Activated CD8-positive, alpha-beta memory T cell treated with anti-CD3 and anti-CD28 coated beads, Interleukin-2, amount 50 U/mL, for 24 hours (primary cell): ENCODE measurements around the gene FANCE.

Source experiments
- DNase-seq: peaks from one replicate; pipeline ENCODE4 v3.0.0-alpha.2; 2020; ENCODE audit errors: extremely low read depth

Gene FANCE

GRCh38 chr6:35468181-35468979 lies 16.2 kb downstream of the FANCE start, which contains the start of gene RPL10A:
TSS of gene RPL10A (plus strand) at chr6:35468401. CDS start at chr6:35468435, 34 bp downstream.
- peak; percentile 89 for DNase-seq

GRCh38 chr6:35468980-35469750 lies 17.0 kb downstream of the FANCE start:
- DNase-seq, result no peak

DNA sequence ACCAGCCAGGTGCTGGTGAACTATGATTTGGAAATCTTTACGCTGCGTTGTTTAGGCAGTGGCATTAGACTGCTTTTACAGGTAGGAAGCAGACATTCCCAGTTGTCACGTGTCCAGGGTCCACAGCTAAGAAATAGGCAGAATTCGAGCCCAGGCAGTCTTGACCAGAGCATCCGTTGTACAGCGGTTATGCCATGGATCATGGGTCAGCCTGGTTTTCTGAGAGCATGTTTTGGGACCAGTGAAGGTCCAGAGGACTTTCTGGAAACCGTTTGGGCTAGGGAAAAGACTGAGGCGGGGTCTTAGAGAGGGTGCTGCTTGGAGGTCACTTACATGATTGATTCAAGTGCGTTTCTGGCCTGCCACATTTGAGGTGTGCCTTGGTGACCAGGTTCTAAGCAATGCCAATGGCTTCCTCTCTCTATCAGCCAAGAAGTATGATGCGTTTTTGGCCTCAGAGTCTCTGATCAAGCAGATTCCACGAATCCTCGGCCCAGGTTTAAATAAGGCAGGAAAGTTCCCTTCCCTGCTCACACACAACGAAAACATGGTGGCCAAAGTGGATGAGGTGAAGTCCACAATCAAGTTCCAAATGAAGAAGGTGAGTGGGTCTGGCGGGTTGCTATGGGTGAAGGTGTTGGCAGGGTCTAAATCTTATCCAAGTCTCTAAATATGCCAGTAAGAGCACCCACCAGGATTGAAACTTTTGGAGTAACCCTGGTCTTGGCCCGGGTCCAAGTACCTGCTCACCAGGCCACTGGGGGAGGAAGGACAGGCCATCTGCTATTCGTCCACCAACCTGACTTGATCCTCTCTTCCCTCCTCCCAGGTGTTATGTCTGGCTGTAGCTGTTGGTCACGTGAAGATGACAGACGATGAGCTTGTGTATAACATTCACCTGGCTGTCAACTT lies 17.9 kb downstream of the FANCE start:
- no peak for DNase-seq

DNA sequence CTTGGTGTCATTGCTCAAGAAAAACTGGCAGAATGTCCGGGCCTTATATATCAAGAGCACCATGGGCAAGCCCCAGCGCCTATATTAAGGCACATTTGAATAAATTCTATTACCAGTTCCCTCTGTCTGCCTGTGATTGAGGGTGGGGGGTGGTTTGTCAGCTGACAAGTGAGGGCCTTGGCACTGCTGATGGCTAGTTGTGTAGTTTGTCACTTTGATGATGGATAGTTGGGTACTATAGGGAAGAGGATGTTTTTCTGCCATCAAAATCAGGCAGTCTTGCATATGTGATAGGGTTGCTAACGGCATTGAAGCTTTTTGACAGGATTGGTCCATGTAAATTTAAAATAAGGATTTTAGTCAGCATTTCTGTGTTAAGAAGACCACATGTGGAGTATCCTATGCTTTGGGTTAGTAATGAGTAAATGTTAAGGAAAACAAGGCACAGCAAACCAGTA lies 18.6 kb downstream of the FANCE start:
- DNase-seq, result no peak

- DNase-seq, result no peak
Measured at GRCh38 chr6:35471836-35472345, 19.8 kb downstream of the FANCE start.

DNA sequence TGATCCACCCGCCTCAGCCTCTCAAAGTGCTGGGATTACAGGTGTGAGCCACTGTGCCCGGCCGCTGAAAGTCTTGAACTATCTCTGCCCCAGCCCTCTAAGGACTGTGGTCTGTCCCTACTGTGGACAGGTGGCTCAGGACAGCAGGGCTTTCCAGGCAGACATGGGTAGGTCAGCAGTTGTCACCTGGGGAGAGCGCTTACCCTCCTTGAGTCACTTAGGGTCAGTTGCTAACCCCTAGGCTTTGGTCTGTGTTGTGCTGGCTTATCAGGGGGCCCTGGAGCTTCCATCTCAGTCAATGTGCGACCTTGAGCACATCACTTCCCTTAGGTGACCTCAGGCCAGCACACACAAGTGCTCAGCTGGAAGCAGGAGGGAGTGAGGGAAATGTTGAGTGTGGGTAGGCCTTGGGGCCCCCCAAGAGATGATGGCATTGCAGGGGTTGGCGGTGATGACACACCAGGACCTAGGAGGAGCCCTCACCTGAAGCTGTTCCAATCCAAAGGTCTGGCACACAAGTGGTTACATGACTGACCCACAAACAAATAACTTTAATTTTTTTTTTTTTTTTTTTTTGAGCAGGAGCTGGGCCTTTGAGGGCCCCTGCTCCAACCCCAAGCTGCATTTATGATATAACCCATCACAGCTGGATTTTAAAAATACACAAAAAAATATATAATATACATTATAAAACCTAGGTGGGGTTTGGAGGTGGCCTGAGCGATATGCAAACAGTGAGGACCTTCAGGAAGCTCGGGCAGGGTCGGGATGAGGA lies 21.1 kb downstream of the FANCE start:
- DNase-seq, result no peak

DNA sequence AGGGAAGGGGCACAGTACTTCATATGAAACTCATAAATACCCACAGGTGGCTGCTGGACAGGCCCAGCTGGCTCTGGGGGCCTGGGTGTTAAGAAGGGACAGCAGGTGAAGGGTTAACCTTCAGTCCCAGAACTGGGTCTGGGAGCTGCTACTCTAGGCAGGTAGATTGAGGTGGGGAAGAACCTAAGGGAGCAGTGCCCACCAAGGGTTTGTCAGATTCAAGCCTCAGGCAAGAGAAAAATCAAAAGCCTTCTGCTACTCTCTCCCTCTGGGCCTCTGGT lies 21.7 kb downstream of the FANCE start:
- no peak for DNase-seq

DNA sequence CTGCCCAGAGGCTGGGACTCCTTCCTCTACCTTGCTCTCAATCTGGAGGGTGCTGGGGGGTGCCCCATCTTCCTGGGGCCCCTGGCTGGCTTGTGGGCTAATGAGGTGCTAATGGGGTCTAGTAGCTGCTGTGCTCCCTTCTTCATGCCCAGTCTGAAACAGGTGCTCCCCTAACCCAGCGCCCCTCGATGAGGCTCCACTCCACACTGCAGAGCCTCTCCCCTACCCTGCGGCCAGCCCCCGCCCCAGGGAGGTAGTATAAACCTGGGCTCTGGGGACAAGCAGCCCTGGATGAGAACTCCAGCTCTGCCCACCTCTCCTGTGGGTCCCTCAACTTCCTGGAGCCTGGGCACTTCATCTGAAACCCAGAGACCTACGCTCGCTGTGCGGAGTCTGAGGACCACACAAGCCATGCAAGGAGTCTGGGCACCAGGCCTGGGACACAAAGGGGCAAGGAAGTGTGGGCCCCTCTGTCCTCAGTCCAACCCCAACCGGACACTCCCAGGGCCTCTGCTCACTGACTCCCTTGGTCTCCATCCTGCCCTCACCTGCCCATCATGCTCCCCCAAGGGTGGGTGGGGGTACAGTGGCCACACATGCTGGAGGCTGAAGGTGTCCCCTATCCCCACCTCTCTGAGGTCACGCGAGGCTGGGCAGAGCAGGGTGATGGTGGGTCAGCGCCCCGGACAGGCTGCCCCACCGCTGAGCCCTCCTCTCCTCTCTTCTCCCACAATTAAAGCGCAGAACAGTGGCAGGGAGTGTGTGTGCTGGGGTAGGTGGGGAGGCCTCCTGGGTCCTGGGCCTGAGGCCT lies 22.2 kb downstream of the FANCE start:
- DNase-seq, result no peak

- no peak for DNase-seq
Measured at GRCh38 chr6:35474942-35475570, 22.9 kb downstream of the FANCE start.

- no peak for DNase-seq
Measured at GRCh38 chr6:35475573-35475972, 23.4 kb downstream of the FANCE start.

- DNase-seq, result no peak
Measured at GRCh38 chr6:35476004-35476403, 23.9 kb downstream of the FANCE start.

DNA sequence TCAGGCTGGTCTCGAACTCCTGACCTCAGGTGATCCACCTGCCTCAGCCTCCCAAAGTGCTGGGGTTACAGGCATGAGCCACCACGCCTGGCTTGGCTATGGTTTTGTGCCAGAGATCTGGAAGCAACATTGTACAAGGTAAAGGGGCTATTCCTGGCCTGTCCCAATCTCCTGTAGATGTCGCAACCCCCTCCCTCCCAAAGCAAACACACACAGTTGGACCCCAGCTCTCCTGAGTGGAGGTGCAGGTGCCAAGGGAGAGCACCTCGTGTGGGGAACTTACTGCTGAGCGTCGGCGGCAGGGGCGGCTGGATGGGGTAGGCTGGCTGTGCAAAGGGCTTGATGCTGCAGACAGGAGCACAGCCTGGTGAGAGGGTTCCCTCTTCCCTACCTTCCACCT lies 24.9 kb downstream of the FANCE start:
- no peak for DNase-seq

- no peak for DNase-seq
Measured at GRCh38 chr6:35477551-35478179, 25.5 kb downstream of the FANCE start.

DNA sequence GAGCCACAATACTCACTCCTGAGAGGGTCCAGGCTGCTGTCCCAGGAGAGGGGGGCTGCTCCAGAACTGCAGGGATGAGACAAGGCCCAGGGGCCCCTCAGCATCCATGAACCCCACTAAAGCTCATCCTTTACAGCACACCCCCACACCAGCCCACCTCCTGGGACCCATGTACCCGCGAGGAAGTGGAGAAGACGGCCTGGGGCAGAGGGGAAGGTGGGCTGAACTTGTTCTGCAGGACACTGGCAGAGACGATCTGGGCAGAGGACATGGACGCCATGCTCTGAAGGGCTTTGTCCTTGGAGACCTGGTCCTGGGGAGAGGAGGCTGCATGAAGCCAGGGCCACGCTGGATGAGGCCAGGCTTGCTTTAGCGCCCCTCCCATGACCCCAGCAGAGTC lies 26.1 kb downstream of the FANCE start:
- no peak for DNase-seq

GRCh38 chr6:35480176-35480575 lies 28.0 kb downstream of the FANCE start:
- DNase-seq, result no peak

DNA sequence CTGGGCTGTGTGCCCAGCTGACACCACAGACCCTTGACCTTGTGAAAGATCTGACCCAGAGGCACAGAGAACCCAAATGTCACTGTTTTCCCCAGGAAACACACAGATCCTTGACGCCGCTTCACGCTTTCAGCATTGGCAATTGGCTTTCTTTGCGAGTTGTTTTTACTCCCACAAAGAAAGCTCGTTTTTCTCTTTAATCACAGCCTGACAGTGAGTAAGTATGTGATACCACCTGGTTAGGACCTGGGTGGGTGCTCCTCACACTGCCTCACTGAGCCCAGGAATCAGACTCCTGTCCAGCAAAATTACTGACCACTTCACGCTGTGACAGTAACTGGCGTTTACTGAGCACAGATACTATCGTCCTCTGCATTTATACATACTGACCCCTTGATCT lies 29.1 kb downstream of the FANCE start:
- DNase-seq, result no peak

DNA sequence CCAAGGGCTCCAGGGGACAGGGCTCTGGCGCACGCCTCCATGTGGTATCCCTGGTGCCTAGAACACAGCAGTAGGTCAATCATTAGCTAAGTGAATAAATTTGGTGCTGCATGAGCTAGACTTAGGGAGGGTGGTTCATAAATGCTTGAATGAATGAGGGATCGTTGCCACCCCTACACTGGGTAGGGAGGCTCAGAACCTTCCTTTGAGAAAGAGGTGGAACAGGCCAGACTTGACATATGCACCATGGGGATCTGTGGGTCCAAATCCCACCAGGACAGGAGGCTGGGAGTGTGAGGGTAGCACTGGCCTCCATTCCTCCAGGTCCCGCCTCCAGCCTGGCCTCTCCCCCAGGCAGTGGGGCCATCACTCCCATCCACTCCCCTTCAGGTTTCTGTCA lies 30.9 kb downstream of the FANCE start:
- DNase-seq, result no peak

GRCh38 chr6:35483490-35483889 lies 31.4 kb downstream of the FANCE start:
- no peak for DNase-seq

DNA sequence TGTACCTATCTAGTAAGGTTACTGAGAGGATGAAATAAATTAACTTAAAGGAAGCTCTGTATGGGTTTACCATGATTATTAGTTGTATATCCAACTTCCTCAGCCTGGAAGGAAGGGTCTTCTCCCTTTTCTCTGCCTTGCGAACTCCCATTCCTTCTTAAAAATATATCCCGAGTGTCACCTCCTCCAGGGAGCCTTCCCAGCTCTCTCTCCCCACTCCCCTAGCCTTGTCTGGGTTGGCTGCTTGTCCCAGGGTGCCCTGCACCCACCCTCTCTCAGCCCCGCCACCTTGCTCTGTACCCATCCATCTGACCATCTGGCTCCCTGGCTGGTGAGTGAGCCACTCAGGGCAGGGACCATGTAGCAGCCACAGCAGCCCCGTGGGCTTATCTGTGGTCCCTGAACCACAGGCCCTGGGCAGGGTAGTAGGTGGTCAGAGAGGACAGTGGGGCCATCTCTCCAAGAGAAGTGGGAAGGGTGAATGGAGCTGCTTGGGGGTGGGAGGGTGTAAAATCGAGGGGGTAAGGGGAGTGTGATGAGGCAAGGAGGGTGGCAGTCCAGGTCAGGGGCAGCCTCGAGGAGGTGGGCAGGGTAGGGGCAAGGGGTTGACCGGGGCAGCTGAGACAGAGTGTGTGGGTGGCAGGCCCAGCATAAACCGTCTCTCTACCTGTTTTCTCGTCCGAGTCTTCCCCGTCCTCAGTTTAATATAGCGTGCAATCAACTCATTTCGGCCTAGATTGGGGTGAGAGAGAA lies 31.9 kb downstream of the FANCE start:
- no peak for DNase-seq
